ENCODE results near the gene HCK.

DNA sequence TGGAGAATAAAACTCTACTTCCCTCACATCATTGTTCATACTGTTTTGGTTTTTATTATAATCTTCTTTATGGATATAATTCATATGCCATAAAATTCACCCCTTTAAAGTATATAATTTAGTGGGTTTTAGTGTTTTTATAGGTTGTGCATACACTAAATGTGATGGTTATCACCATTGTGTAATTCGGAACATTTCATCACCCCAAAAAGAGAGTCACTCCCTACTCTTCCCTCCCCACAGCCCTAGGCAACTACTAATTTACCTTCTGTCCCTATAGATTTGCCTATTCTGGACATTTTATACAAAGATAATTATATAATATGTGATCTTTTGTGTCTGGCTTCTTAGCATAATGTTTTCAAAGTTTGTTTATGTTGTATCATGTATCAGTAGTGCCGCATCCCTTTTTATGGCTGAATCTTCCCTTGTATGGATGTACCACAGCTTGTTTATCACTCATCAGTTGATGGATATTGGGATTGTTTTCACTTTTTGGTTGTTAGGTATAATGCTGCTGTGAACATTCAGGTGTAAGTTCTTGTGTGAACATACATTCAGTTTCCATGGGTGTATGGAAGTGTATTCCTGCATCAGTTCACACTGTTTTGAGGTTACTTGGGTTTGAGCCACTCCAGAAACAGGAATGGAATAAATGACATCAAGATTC lies 61.7 kb downstream of the HCK start:
- no peak for TF ChIP-seq CTCF (IDR thresholded peaks at IDR 0.05; ENCODE audit: insufficient read depth, low read length, poor library complexity, severe bottlenecking)
- TF ChIP-seq EZH2phosphoT487 (conservative IDR thresholded peaks at IDR 0.05; ENCODE audit: low read length): no peak
